PC-3 (cell line): Measurements from ENCODE around the gene THUMPD3. TPM values are rescaled to one million over a fixed set of nuclear protein-coding genes. Genes with fewer than 3 reads are reported as not detected.

Experiments
- ATAC-seq: fragments of 200-7000 bp; cut with Tn5 transposase; 2 replicates; pipeline ENCODE4 v1.9.1; 2020; ENCODE audit warnings: mild to moderate bottlenecking, moderate library complexity
- BruUV-seq: library from RNA; stranded (reverse); fragments of 400-500 nt; replicated peaks from 2 replicates; lab custom pipeline; 2021; lab: Mats Ljungman, UMichigan
- CTCF ChIA-PET: fragments of 300-600 bp; sonication (Branson Sonifier 250); formaldehyde crosslinking; loops from one replicate; lab custom pipeline; 2022; ENCODE audit warnings: antibody characterized with exemption; lab: Charles Lee
- POLR2A ChIA-PET: fragments of 300-600 bp; sonication (Branson Sonifier 250); formaldehyde crosslinking; loops from one replicate; lab custom pipeline; 2022; ENCODE audit warnings: antibody characterized with exemption; ENCODE audit not compliant: unreplicated experiment; lab: Charles Lee
- DNase-seq: peaks from one replicate; pipeline ENCODE4 v3.0.0-alpha.2; 2015
- H2AFZ ChIP-seq: fragments of 300-600 bp; sonication (generic); 2 replicates; pipeline ENCODE4 v1.6.0; 2016; ENCODE audit warnings: antibody characterized with exemption, low read length
- H3F3A ChIP-seq: fragments of 300-600 bp; sonication (generic); one replicate; pipeline ENCODE4 v1.6.0; 2017; ENCODE audit warnings: antibody characterized with exemption, low read length, control low read depth, mild to moderate bottlenecking; ENCODE audit not compliant: unreplicated experiment
- H3K27ac ChIP-seq: fragments of 300-600 bp; sonication (generic); 2 replicates; pipeline ENCODE4 v1.5.1; 2016; ENCODE audit warnings: mild to moderate bottlenecking, low read length
- H3K27me3 ChIP-seq: fragments of 300-600 bp; sonication (generic); 2 replicates; pipeline ENCODE4 v1.6.1; 2016; ENCODE audit warnings: low read length, mixed read lengths
- H3K36me3 ChIP-seq: fragments of 300-600 bp; sonication (generic); 2 replicates; pipeline ENCODE4 v1.6.1; 2016; ENCODE audit warnings: low read depth, mixed run types, low read length, mixed read lengths
- H3K4me1 ChIP-seq: fragments of 300-600 bp; sonication (generic); 2 replicates; pipeline ENCODE4 v1.5.1; 2016; ENCODE audit warnings: low read length; ENCODE audit not compliant: insufficient read depth
- H3K4me2 ChIP-seq: fragments of 300-600 bp; sonication (generic); 2 replicates; pipeline ENCODE4 v1.6.0; 2016; ENCODE audit warnings: low read length
- H3K4me3 ChIP-seq: fragments of 300-600 bp; sonication (generic); 2 replicates; pipeline ENCODE4 v1.5.1; 2016; ENCODE audit warnings: mild to moderate bottlenecking, low read length, mixed read lengths
- H3K79me2 ChIP-seq: fragments of 300-600 bp; sonication (generic); 2 replicates; pipeline ENCODE4 v1.6.1; 2017; ENCODE audit warnings: low read length, mixed read lengths
- H3K9ac ChIP-seq: fragments of 300-600 bp; sonication (generic); 2 replicates; pipeline ENCODE4 v1.6.0; 2016; ENCODE audit warnings: mild to moderate bottlenecking, low read length
- H3K9me2 ChIP-seq: fragments of 300-600 bp; sonication (generic); replicated peaks from 2 replicates; pipeline ENCODE4 v1.6.1; 2016; ENCODE audit warnings: mixed run types, low read length, mixed read lengths
- H3K9me3 ChIP-seq: fragments of 300-600 bp; sonication (generic); 2 replicates; pipeline ENCODE4 v1.6.1; 2016; ENCODE audit warnings: low read length, mixed read lengths
- H4K20me1 ChIP-seq: fragments of 300-600 bp; sonication (generic); 2 replicates; pipeline ENCODE4 v1.6.1; 2016; ENCODE audit warnings: low read length, mixed read lengths
- EZH2 ChIP-seq: fragments of 300-600 bp; sonication (generic); IDR thresholded peaks from one replicate; pipeline ENCODE4 v1.6.1; 2017; ENCODE audit warnings: antibody characterized with exemption, mild to moderate bottlenecking, low read length; ENCODE audit not compliant: unreplicated experiment
- EZH2phosphoT487 ChIP-seq: fragments of 300-600 bp; sonication (generic); IDR thresholded peaks from 2 replicates; pipeline ENCODE4 v1.6.1; 2018; ENCODE audit warnings: mild to moderate bottlenecking, antibody characterized with exemption, low read length, borderline replicate concordance
- intact Hi-C: fragments of 100-400 bp; cut with micrococcal nuclease; formaldehyde crosslinking; loops from 2 replicates; pipeline ENCODE4 v1.9.0; 2023
- total RNA-seq: library from RNA; depleted of rRNA; stranded (reverse); fragments of >200 nt; gene quantifications from 2 replicates; pipeline ENCODE4 v1.2.3, GENCODE V29; 2014
- TF ChIP-seq, protein P1 (sequence below): fragments of 300-600 bp; sonication (generic); conservative IDR thresholded peaks from 2 replicates; pipeline ENCODE4 v1.5.1; 2017; ENCODE audit warnings: antibody characterized with exemption, low read depth, mild to moderate bottlenecking, low read length

Gene THUMPD3
- total RNA-seq, 1 experiment from 2014 or later, result 45.3 TPM

DNA sequence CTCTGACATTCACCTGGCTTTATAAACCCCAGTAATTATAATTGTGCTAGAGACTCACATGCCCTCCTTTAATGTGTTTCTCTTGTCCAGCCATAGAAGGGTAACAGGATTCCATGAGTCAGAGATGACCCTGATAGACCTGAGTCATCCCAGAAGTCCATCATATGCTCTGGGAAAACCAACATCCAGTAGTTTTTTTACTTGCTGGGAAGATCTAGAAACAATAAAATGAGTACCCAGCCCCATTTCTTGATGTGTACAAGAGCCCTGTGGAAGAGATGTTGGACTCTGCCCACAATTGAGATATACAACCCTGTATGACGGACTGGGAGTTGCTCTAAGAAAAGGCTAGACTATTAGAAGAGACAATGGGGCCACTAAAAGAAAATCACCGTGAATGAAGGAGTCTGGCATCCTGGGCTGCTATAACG is 22.4 kb upstream of the THUMPD3 start:
- no TSS peak for BruUV-seq
- ATAC-seq, result peak; percentile 98

DNA sequence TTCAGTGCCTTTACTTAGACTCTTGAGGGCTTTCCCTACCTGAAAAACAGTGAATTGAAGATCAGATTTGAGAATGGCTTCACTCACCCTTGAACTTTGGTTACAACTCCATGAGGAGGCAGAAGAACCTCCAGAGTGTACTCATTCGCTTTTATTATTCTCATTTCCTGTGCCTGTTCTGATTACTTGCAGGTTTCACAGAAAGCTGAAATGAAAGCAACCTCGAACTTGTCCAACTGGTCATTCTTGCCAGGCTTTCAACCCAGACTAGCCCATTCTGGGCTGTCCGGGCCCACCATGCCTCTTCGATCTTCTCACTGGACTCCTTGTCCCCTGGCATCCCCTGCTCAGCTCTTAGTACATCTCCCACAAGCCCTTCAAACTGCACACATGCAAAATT is 20.2 kb upstream of the THUMPD3 start:
- H3K4me2 ChIP-seq, result no peak overlapping the region
- no peaks in the 10 kb centered on the region for H3K36me3 ChIP-seq
- peak overlapping the region; percentile 2; the same call in 1 of the 2 replicates for H3K27ac ChIP-seq
- CTCF ChIA-PET, result no interaction called here
- H3K9ac ChIP-seq, result no peak overlapping the region
- ATAC-seq (no peak), DNase-seq (peak; percentile 23)
- H3K4me1 ChIP-seq, result peaks cover 36% of the 10 kb centered on the region
- no peaks in the 10 kb centered on the region for H3K9me3 ChIP-seq
- H2AFZ ChIP-seq, result 0 out of 2 replicates have a peak overlapping the region, but pooled peaks have one; percentile 7
- 0 out of 2 replicates have a peak, but pooled peaks cover 4% of the 10 kb centered on the region for H3K9me2 ChIP-seq
- H3F3A ChIP-seq, result no peaks in the 10 kb centered on the region
- H4K20me1 ChIP-seq, result no peaks in the 10 kb centered on the region
- intact Hi-C loops, result no loop called here
- H3K4me3 ChIP-seq, result no peak overlapping the region
- no peaks in the 10 kb centered on the region for H3K27me3 ChIP-seq
- no TSS peak for BruUV-seq
- POLR2A ChIA-PET, result no interaction called here
- no peak for TF ChIP-seq EZH2
- TF ChIP-seq, protein P1, sequence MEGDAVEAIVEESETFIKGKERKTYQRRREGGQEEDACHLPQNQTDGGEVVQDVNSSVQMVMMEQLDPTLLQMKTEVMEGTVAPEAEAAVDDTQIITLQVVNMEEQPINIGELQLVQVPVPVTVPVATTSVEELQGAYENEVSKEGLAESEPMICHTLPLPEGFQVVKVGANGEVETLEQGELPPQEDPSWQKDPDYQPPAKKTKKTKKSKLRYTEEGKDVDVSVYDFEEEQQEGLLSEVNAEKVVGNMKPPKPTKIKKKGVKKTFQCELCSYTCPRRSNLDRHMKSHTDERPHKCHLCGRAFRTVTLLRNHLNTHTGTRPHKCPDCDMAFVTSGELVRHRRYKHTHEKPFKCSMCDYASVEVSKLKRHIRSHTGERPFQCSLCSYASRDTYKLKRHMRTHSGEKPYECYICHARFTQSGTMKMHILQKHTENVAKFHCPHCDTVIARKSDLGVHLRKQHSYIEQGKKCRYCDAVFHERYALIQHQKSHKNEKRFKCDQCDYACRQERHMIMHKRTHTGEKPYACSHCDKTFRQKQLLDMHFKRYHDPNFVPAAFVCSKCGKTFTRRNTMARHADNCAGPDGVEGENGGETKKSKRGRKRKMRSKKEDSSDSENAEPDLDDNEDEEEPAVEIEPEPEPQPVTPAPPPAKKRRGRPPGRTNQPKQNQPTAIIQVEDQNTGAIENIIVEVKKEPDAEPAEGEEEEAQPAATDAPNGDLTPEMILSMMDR, result no peak
- H3K79me2 ChIP-seq, result no peaks in the 10 kb centered on the region

More for the DNA sequence above, 22.4 kb upstream of the THUMPD3 start:
- Histone ChIP-seq H3K4me2 (peak overlapping the region; percentile 57), H3K27me3 (no peaks in the 10 kb centered on the region), H2AFZ (no peak overlapping the region), H3K4me1 (peaks cover 31% of the 10 kb centered on the region), H4K20me1 (no peaks in the 10 kb centered on the region), H3K9me2 (0 out of 2 replicates have a peak, but pooled peaks cover 4% of the 10 kb centered on the region), H3K27ac (peak overlapping the region; percentile 95), H3K9ac (peak overlapping the region; percentile 61), H3K4me3 (no peak overlapping the region), H3K9me3 (no peaks in the 10 kb centered on the region), H3K79me2 (no peaks in the 10 kb centered on the region), H3F3A (no peaks in the 10 kb centered on the region), H3K36me3 (no peaks in the 10 kb centered on the region)
- CTCF ChIA-PET, result no interaction called here
- intact Hi-C loops, result loop anchor here (1.0 kb wide), 1 partner anchor 9 kb away; no protein-coding TSS in a partner anchor
- TF ChIP-seq EZH2phosphoT487 (no peak), EZH2 (no peak)
- TF ChIP-seq, protein P1, result no peak
- peak; percentile 84 for DNase-seq
- POLR2A ChIA-PET, result no interaction called here

DNA sequence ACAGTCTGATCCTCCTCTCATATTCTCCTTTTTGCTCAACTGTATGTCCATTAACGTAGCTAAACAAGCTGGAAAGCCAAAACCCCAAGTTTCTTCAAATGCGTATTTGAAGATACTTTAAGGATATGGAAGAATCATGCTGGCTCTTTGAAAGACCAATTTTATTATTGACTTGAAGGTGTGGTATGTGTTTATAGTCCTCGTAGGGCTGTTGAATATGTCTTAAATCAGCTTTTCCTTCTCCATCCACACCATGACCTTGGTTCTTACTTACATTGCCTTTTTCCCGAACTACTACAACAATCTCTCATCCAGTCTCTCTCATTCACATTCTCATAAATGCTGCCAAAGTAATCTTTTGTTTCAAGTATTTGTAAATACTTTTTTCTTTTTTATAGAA is 19.7 kb upstream of the THUMPD3 start:
- Histone ChIP-seq H3K4me2 (no peak overlapping the region), H3K9ac (no peak overlapping the region), H3K4me3 (no peak overlapping the region), H3F3A (no peaks in the 10 kb centered on the region), H3K4me1 (peaks cover 40% of the 10 kb centered on the region), H3K9me3 (no peaks in the 10 kb centered on the region), H3K9me2 (0 out of 2 replicates have a peak, but pooled peaks cover 4% of the 10 kb centered on the region), H3K27me3 (no peaks in the 10 kb centered on the region), H2AFZ (no peak overlapping the region), H3K27ac (peak overlapping the region; percentile 2; the same call in 1 of the 2 replicates), H3K36me3 (no peaks in the 10 kb centered on the region), H4K20me1 (no peaks in the 10 kb centered on the region), H3K79me2 (no peaks in the 10 kb centered on the region)
- no peak for TF ChIP-seq EZH2phosphoT487
- TF ChIP-seq, protein P1, result no peak
- TF ChIP-seq EZH2, result no peak
- no peak for DNase-seq
- CTCF ChIA-PET, result no interaction called here
- POLR2A ChIA-PET, result no interaction called here
- no peak for ATAC-seq
- intact Hi-C loops, result no loop called here
- BruUV-seq, result no TSS peak
